ENCODE measurements around the gene AHNAK2.

DNA sequence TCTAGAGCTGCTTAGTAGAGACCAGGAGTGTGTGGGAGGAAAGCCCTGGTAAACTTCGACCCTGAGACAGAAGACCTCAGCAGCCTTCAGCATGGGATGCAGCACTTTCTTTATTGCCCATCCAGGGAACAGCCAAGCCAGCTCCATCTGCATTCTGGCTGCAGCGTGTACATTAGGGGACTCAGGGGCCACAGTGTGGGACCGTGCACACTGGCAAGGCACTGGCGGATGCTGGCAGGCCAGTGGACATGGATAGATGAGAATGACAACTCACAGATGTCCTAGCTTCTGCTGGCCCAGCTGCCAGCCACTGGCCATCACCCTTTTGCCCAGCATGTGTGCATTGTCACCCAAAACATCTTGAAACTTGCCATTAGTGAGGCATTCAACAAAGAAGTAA lies 41.0 kb downstream of the AHNAK2 start:
- TF ChIP-seq, protein P1, sequence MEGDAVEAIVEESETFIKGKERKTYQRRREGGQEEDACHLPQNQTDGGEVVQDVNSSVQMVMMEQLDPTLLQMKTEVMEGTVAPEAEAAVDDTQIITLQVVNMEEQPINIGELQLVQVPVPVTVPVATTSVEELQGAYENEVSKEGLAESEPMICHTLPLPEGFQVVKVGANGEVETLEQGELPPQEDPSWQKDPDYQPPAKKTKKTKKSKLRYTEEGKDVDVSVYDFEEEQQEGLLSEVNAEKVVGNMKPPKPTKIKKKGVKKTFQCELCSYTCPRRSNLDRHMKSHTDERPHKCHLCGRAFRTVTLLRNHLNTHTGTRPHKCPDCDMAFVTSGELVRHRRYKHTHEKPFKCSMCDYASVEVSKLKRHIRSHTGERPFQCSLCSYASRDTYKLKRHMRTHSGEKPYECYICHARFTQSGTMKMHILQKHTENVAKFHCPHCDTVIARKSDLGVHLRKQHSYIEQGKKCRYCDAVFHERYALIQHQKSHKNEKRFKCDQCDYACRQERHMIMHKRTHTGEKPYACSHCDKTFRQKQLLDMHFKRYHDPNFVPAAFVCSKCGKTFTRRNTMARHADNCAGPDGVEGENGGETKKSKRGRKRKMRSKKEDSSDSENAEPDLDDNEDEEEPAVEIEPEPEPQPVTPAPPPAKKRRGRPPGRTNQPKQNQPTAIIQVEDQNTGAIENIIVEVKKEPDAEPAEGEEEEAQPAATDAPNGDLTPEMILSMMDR (conservative IDR thresholded peaks at IDR 0.05), result no peak
- TF ChIP-seq ZFX (IDR thresholded peaks at IDR 0.05), result no peak
